Measurements from ENCODE around the gene KLK5. TPM values are rescaled to one million over a fixed set of nuclear protein-coding genes. Genes with fewer than 3 reads are reported as not detected.
"Not testable (repeated sequence)": the region's sequence is repeated elsewhere in the genome, so short reads cannot be mapped to it uniquely, and the experiment has no call there.

The KLK5 gene, protein sequence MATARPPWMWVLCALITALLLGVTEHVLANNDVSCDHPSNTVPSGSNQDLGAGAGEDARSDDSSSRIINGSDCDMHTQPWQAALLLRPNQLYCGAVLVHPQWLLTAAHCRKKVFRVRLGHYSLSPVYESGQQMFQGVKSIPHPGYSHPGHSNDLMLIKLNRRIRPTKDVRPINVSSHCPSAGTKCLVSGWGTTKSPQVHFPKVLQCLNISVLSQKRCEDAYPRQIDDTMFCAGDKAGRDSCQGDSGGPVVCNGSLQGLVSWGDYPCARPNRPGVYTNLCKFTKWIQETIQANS
- total RNA-seq: 21.0 TPM

DNA sequence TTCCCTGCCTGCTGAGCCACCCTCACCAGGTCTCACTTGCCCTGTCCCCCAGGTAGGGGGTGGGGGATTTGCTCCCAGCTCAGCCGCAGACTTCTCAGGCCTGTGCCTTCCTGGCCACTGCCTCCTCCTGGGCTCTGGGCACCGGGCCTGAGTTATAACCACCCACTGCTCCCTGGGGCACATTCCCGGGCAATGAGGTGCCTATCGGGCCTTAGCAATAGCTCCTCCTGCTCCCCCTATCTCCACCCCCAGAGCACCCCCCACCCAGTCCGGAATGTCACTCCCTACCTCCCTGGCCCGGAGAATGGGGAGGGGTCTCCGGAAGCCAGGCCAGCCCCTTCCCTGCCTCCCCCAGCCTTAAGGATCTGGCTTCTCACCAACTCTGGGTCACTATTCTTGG, at the start of gene KLK5:
KLK5 (minus strand) TSS at position 129 of the 400 bp plus-strand sequence. CDS start 381 bp downstream, outside the sequence.
- DNase-seq: no peak

DNA sequence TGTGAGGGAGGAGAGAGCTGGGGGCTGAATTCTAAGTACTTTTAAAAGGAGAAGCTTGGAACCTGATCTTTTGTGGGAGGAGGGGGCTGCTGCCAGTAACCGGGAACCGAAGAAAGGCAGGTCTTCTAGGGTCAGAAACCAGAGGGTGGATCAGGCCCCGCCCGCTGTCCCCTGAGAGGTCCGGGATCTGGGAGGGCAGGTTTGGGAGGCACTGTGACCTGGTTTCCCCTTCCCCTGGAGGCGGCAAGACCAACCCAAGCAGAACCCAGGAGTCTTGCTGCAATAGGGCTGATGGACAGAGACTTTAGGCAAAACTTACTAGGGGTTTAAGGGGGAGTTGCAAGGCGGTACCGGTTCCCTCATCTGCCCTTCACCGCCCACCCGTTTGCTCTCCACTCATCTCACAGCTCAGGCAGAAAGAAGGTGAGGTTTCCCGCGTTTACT, 49.3 kb upstream of the KLK5 start:
- DNase-seq: no peak

DNA sequence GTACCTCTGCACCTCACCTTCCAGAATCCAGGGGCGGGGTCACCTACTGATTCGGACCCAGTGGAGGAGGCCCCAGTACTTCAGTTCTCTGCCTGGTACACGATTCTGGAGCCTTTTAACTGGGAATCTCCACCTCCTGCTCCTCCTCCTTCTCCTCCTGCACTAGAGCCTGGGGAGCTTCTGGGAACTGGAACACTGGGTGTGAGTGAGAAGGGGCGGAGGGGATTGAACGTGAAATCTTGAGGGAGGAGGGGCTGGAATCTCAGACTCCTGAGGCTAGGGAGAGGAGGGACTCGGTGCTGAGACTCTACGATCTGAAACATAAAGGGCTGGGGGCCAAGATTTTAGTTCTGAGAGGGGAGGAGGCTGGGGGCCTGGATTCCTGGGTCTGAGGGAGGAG, 48.7 kb upstream of the KLK5 start, which contains the start of gene KLK8:
KLK8 (minus strand) TSS at position 90 of the 400 bp plus-strand sequence. CDS start 437 bp downstream, outside the sequence.
- no peak for DNase-seq

DNA sequence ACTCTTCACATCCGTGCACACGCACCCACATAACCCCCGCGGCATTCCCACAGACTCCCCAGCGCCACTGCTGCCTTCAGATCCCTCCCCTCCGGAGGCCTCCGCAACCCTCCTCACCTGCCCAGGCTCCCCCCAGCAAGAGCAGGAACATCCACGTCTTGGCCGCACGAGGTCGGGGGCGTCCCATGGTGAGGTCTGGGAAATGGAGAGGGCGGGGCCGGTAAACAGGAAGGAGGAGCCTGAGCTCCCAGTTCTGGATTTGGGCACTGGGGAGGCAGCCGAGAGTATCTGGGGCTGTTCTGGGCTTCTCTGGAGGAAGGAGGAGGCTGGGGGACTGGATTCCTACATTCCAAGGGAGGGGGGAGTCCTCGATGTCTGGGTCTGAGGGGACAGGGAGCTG, 48.1 kb upstream of the KLK5 start:
- DNase-seq: no peak

DNA sequence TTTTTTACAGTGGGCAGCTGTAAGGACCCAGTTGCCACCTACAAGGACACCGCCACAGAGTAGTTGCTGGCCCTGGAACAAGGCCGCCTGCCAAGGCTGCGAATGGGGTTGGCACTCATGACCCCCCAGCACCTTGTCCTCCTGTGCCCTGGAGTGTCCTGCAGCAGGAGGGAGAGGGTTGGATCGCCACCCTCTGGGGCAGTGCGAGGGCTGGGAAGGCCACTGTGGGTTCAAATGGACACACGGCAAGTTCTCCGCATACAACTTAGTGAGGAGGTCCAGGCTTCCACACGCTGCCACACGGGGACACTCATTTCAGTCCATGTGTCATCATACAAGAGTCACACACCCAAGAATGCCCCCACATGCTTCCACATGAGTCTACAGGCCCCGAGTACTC, 47.6 kb upstream of the KLK5 start:
- no peak for DNase-seq

DNA sequence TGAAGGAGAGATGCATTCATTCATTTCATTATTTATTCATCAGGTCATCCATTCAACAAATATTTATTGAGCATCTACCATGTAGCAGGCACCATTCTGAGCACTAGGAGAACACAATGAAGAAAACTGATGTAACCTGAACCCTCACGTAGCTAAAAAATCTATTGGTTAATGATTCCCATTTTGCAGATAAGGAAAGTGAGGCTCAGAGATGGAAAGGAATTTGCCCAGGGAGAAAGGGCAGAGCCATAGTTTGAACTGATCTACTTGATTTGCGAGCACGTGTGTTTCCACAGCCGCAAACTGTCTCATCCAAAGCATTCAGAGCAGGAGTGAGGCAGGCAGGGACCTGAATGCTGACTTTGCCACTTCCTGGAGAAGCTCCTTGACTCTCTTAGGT, 45.8 kb upstream of the KLK5 start:
- no peak for DNase-seq

DNA sequence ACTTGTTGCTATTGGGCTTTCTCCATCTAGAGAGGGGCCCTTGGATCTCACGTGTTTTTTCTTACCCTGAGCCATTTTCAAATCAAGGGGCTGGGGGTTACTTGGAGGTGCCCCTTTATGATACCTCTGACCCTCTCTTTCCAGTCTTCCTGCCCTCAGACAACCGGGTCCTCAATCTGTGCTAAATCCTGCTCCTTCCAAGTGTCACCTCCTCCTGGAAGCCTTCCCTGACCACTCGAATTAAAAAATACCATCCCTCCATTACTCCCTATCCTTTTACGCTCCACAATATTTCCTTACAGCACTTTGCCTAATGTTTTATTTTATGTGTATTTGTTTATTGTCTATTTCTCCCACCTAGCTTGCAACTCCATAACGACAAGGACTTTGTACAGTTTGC, 45.2 kb upstream of the KLK5 start:
- DNase-seq: no peak

DNA sequence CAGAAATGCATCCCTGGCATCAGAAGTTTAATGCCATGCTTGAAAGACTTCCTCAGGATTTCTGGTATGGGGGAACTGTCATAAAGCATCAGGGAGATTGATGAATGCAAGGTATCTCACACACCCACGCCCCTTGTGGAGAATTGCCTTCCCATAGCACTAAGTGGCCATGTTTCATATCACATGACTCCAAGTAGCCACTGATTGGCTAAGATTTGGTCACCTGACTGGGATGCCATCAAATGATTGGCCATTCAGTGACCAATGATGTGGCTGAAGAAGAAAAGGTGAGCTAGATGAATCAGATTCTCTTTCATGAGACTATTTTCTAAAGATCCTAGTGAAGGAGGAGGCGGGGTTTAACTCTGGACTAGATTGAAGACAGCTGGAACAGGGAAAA, 41.3 kb upstream of the KLK5 start:
- no peak for DNase-seq

DNA sequence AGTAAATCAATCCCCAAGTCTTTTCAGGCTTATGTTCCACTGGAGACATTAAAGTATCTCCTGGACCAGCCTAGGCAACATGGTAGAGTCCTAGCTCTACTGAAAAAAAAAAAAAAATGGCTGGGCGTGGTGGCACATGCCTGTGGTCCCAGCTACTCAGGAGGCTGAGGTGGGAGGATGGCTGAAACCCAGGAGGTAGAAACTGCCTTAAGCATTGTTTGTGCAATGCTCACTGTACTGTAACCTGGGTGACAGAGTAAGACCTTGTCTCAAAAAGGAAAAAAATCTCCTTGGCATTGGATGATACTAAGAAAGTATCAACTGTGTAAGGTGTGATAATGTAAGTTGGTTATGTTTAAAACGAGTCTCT, 39.8 kb upstream of the KLK5 start:
- no peak for DNase-seq

DNA sequence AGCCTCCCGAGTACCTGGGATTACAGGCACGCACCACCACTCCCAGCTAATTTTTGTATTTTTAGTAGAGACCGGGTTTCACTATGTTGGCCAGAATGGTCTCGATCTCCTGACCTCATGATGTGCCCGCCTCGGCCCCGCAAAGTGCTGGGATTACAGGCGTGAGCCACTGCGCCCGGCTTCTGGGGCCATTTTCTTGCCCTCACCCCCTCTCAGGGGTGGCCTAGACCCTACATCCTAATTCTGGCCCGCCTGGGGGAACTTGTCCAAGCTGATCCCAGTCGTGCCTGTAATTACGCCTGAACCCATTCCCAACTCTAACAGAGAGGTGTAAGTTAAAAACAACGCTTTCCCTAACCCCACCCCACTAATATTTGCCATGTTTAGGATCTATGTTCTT, 31.6 kb upstream of the KLK5 start:
- not testable (repeated sequence) for DNase-seq

DNA sequence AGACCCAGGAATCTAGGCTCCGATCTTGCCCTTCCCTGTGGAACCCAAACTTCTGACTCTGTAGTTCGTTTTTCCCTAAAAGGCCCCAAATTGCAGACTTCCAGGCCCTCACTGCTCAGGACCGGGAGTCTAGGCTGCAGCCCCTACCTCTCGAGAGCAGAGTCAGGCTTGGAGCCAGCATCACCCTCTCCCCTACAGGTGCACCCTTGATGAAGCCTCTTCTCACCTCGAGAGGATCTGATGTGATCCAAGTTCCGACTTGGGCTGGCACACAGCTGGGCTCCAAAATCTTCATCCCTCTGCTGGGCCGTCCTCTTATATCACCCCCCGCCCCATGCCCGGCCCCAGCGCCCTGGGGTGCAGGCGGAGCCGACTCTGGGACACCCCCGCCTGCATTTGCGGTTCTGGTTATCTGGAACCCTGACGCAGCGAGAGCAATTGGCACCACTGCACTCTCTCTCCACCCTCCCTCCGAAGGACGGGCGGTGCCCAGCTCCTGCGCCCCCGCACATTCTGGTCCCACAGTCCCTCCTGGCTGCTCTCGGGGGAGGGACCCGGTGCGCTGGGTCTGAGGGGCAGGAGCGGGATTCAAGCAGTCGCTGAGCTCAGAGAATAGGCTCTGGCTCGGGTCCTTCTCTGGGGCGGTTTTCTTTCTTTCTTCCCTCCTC, 30.9 kb upstream of the KLK5 start, which contains the start of gene KLK7:
KLK7 (minus strand) TSS at position 293 of the 668 bp plus-strand sequence. CDS start 1,518 bp downstream, outside the sequence.
- DNase-seq: no peak

DNA sequence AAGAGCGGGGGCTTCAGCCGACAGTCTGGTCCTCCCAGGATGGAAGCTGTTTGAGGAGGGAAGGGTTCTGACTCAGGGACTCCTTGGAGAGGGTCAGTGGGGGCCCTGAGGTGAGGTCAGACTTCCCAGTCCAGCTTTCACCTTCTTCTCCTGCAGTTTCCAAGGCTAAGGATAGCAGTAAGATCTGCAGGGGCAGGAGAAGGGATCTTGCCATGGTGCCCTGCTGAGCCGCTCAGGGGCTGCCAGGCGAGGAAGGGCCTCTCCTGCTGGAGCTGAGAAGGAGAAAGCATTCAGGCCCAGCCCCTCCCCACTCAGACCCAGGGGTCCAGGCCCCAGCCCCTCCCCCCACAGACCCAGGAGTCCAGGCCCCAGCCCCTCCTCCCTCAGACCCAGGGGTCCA, 29.3 kb upstream of the KLK5 start:
- no peak for DNase-seq

DNA sequence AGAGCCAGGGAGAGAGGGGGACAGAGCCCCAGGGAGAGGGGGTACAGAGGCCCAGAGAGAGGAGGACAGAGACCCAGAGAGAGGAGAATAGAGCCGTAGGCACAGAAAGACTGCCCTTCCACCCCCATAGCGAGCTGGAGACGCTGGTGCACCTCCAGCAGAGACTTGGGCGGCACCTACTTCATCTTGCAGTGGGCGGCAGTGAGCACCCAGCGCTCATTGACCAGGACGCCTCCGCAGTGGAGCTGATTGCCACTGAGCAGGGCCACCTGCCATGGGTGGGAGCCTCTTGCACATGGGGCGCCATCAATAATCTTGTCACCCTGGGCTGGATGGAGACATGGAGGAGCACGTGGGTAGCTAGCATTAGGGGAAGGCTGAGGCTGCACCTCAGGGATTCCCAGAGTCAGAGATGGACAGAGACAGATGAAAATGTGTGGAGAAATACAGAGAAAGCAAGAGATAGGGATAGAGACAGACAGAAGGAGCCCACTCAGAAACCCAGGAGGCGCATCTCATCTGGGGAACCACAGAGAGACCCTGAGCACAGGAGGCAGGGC, 28.8 kb upstream of the KLK5 start:
- DNase-seq: no peak

DNA sequence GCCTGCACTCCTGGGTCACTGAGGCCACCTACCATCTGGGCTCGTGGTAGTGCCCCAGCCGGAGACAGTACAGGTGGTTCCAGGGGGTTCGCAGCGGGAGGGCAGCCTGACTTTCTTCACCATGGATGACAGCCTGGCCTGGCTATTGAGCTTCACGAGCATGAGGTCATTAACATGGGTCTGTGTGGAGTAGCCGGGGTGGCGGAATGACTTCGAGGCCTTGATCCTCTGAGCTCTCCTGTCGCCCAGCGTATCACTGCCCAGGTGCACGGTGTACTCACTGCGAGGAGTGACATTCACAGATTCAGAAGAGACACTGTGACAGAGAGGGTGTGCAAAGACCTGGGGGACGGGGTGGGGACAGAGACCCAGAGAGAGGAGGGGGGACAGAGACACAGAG, 27.4 kb upstream of the KLK5 start:
- DNase-seq: no peak

DNA sequence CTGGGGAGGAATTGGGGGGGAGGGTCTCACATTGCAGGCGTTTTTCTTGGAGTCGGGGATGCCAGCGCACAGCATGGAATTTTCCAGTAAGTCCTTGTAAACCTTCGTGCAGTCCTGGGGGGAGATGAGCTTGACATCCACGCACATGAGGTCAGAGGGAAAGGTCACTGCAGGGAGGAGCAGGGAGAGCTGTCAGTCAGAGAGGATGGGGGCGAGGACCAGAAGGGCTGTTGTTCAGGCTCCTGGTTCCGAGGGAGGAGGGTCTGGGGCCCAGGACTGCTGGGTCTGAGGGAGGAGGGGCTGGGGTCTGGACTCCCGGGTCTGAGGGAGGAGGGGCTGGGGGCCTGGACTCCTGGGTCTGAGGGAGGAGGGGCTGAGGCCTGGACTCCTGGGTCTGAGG, 26.9 kb upstream of the KLK5 start:
- no peak for DNase-seq

DNA sequence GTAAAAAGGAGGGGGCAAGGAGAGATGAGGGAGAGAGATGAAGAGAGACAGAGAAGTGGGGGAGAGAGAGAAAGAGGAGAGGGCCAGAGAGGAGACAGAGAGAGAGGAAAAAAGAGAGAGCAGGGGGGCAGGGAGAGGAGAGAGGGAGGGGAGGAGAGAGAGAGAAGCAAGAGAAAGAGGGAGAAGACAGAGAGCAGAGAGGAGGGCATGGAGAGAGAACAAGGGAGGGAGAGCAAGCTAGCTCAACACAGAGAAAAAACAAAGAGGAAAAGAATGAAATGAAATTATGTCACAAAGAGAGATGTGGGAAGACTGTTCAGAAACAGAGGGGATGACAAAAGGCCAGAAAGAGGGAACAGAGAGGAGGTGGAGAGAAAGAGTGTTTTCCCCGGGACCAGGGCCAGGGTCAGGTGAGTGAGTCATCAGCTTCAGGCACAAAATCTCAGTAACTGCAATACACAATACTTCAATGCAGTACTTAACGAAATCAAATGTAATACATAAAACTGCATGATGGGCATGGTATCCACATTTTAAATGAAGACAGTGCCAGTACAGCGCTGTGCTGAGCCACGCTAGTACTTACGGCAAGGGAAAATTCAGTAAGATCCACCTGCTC, 26.0 kb upstream of the KLK5 start:
- no peak for DNase-seq

DNA sequence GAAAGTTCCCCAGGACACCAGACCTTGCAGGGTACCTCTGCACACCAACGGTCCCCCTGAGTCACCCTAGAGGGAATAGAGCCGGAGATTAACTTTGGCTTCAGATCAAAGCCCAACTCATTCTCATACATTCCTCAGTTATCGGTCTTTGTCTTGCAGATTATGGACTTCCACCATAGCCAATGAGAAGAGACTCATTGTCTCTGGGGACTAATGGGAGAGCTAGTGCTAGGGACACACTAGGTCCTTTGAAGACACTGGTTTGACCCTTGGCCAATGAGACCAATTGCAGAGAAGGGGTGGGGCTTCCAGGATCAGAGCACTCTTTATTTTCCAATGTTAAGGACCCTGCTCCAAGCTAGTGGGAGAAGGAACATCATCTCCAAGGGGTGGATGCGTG, 24.8 kb upstream of the KLK5 start:
- no peak for DNase-seq

DNA sequence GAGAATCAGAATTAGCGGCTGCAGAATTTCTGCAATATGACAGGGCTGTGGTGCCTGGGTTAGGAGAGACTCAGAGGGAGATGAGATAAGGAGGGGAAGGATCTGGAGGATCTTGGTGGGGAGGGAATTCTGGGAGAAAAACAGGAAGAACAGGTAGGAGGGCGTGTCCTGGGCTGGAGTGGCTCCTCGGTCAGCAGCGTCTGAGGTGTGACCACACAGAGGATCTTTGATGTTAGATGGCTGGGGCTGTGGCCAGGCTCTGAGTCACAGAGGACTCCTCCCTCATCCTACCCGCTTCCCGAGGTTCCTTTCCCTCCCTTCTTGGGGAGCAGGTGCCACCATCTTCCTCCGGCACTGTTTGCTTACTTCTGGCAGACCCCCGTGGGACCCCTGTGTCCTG, 22.9 kb upstream of the KLK5 start:
- no peak for DNase-seq

DNA sequence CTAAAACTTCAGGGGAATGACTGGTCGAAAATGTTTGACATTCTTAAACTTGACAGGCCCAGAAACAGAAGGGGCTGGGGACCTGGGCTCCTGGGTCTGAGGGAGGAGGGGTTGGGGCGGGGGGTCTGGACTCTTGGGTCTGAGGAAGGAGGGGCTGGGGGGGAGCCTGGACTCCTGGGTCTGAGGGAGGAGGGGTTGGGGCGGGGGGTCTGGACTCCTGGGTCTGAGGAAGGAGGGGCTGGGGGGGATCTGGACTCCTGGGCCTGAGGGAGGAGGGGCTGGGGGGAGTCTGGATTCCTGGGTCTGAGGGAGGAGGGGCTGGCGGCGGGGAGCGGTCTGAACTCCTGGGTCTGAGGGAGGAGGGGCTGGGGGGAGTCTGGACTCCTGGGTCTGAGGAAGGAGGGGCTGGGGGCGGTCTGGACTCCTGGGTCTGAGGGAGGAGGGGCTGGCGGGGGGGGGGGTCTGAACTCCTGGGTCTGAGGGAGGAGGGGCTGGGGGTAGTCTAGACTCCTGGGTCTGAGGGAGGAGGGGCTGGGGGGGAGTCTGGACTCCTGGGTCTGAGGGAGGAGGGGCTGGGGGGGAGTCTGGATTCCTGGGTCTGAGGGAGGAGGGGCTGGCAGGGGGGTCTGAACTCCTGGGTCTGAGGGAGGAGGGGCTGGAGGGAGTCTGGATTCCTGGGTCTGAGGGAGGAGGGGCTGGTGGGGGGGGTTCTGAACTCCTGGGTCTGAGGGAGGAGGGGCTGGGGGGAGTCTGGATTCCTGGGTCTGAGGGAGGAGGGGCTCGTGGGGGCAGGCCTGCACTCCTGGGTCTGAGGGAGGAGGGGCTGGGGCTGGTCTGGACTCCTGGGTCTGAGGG, 22.1 kb upstream of the KLK5 start:
- no peak for DNase-seq

DNA sequence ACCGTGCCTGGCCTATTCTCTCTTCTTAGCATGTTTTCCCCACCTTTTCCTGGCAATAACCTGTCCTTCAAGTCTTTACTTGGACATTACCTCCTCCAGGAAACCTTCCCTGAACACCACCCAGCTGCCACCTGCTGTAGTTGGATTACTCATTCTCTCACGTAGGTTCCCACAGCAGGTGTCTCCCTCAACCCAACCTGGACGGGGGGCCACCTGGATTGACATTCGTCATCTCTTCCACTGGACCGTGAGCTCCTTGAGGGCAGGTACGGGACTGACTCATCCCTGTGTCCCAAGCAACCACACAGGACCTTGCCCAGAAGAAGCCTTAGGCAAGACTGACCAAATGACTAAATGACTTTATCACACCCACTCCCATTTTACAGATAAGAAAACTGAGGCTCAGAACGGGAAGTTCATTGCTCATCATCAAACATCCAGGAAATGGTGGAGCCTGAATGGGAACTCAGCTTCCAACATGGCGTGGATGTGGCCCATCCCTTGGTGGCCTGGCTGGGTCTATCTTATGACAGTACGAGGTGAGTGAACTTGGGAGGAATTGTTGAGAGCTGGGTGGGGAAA, 20.0 kb upstream of the KLK5 start:
- no peak for DNase-seq

DNA sequence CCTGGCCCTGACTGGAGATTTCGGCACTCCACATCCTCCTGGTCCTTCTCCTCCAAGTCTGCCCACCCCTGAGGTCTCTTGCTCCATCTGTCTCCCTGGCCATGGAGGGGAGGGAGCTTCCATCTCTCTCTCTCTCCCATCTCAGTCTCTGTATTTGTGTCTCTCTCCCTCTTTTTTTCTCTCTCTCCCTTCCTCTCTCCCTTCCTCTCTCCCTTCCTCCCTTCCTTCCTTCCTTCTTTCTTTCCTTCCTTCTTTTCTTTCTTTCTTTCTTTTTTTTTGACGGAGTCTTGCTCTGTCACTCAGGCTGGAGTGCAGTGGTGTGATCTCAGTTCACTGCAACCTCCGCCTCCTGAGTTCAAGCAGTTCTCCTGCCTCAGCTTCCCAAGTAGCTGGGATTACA, 17.0 kb upstream of the KLK5 start:
- DNase-seq: not testable (repeated sequence)

DNA sequence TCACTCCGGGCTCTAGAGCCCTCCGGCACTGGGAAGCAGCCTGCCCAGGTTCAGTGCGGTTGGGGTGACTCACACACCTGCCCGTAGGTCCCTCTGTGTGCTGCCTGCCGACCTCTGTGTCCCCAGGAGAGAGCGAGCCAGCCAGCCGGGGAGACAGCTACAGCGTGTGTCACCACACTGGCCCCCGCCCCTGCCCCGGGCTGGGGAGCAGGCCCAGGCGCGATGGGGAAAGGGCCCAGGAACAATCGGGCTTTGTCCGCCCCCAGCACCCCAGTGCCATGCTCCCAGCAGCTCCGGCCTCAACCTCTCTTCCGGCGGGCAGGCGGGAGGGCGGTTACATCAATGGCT, 16.5 kb upstream of the KLK5 start, which contains the start of gene KLK6:
KLK6 (minus strand) TSS at position 179 of the 348 bp plus-strand sequence. CDS start 1,487 bp downstream, outside the sequence.
- no peak for DNase-seq
